Measurements from ENCODE around the gene CHD1. TPM values are rescaled to one million over a fixed set of nuclear protein-coding genes. Genes with fewer than 3 reads are reported as not detected.

CHD1 gene
- total RNA-seq, 4 donors from 2014 or later = 45.6 to 95.7 (median 53.0) TPM

DNA sequence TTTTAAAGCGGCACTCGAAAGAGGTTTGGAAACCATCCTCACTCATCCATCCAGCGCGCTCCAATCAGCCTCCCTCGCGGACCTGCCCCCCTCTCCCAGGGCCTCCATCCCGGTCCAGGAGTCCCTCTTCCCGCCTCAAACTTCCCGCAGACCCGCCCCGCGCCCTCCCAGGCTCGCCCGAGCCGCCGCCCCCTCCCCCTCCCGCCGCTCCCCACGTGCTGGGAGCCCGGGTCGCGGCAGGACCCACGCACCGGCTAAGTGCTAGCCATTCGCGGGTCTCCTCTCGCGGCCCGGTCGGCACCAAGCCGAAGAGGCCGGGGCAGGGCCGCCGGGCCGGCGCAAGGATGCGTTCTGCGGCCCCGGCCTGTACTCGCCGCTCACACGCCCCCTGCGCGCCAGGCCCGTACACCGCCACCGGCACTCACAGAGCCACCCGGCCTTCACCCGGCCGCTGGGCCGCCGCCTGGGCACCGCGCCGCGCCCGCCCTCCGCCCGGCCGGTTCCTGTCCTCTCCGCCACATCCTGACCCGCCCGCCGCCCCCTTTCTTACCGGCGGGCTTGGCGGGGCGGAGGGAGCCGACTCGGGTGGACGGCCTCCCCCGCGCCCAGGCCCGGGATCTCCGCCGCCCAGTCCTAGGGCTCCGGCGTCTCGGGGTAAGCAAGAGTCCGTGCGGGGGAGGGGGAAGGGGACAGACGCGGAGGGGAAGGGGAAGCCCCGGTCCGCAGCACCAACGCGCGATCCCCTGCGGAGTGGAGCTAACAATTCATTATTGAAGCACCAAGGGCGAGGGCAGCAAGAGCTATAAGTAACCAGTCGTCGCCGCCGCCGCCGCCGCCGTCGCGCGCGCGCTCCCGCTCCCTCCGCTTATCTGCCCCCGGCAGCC, 576 bp downstream of the CHD1 start:
- in situ Hi-C loops (cut with MboI; ENCODE audit: low pct_ligation_motif_present in 1 of 4, low pct_unique_long_range_greater_than_20kb in 1 of 4, low sequenced_read_pairs in 3 of 4) = no loop called here

DNA sequence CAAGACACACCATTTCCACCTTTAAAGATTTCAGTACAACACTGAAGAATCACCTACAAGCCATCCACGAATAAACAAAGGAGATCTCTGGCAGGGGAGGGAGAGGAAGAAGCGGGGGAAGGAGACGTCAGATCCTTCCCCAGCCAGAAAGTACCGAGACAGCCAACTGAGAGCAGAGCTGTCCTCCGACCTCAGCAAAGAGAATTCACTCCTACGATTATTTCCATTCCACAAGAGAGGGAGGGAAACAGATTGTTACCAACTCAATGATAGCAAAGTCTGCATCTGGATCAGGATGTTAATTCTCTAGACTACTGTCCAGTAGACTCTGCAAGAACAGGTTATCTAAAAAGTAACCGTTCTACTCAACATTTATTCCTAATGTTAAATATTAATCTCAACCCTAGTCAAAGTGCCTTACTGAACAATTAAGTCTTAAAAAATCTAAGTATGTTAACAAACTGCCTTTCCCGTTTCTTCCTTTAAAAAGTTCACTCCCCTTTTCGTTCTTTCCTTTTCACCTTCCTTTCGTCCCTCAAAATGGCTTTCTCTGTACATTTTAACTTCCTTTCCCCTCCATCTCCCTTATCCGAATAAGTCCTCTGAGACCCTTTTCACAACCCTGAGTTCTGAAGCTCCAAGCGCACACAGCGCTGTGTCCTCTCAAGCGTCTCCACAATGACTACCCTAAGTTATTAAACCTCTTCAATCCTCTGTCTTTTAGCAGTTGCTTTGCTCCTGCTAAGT, 1.4 kb downstream of the CHD1 start:
- WGBS, 2 donors (ENCODE audit: low coverage in 1 of 2) = 1% methylated on average over 13 to 14 of the region's 14 CpGs

More for the DNA sequence above, 576 bp downstream of the CHD1 start:
- WGBS, 2 donors (ENCODE audit: low coverage in 1 of 2) = 1% methylated on average over 89 of the region's 106 CpGs; no CpG with 5 or more reads in 1 of the 2 donors
- intact Hi-C loops (cut with DNase I; ENCODE audit: low total_unique reads) = no loop called here
- Histone ChIP-seq H3K4me3 (peak overlapping the region; percentile 79 to 97 (median 84)), H3K4me1 (peaks cover 15 to 50% (median 26%) of the 10 kb centered on the region in 4 donors), H3K27me3 (no peaks in the 10 kb centered on the region), H3K36me3 (peaks cover 0 to 21% (median 5%) of the 10 kb centered on the region in 4 donors), H3K9me3 (no peaks in the 10 kb centered on the region), H3K27ac (peak overlapping the region; percentile 96 to 99 (median 99))
- TF ChIP-seq POLR2A (IDR thresholded peaks at IDR 0.05) = no peak
- no peak for TF ChIP-seq POLR2AphosphoS5 (IDR thresholded peaks at IDR 0.05)
- TF ChIP-seq CTCF (IDR thresholded peaks at IDR 0.05) = no peak
- TF ChIP-seq EP300 (IDR thresholded peaks at IDR 0.05; ENCODE audit: low read depth) = no peak
- peak; percentile 71 for DNase-seq

GRCh38 chr5:98923966-98924365, 4.8 kb downstream of the CHD1 start:
- Histone ChIP-seq H3K9me3 (no peaks in the 10 kb centered on the region), H3K27ac (no peak overlapping the region), H3K27me3 (no peaks in the 10 kb centered on the region), H3K36me3 (peaks cover 0 to 45% (median 11%) of the 10 kb centered on the region in 4 donors), H3K4me1 (peaks cover 8 to 34% (median 15%) of the 10 kb centered on the region in 4 donors), H3K4me3 (no peak overlapping the region)
- intact Hi-C loops (cut with DNase I; ENCODE audit: low total_unique reads) = no loop called here
- TF ChIP-seq CTCF (IDR thresholded peaks at IDR 0.05) (no peak), POLR2AphosphoS5 (IDR thresholded peaks at IDR 0.05) (no peak), POLR2A (IDR thresholded peaks at IDR 0.05) (no peak), EP300 (IDR thresholded peaks at IDR 0.05; ENCODE audit: low read depth) (no peak)
- no peak for DNase-seq
- 67 to 82% methylated on average over 1 to 3 of the region's 3 CpGs for WGBS, 2 donors (ENCODE audit: low coverage in 1 of 2)
- in situ Hi-C loops (cut with MboI; ENCODE audit: low pct_ligation_motif_present in 1 of 4, low pct_unique_long_range_greater_than_20kb in 1 of 4, low sequenced_read_pairs in 3 of 4) = no loop called here

More for the DNA sequence above, 1.4 kb downstream of the CHD1 start:
- H3K9me3 ChIP-seq = no peaks in the 10 kb centered on the region
- in situ Hi-C loops (cut with MboI; ENCODE audit: low pct_ligation_motif_present in 1 of 4, low pct_unique_long_range_greater_than_20kb in 1 of 4, low sequenced_read_pairs in 3 of 4) = no loop called here
- TF ChIP-seq POLR2AphosphoS5 (IDR thresholded peaks at IDR 0.05) (peak; percentile 83 to 89 (median 84)), CTCF (IDR thresholded peaks at IDR 0.05) (no peak), POLR2A (IDR thresholded peaks at IDR 0.05) (peak; percentile 66), EP300 (IDR thresholded peaks at IDR 0.05; ENCODE audit: low read depth) (no peak)
- peak overlapping the region; percentile 96 to 99 (median 99) for H3K27ac ChIP-seq
- H3K4me1 ChIP-seq = peaks cover 15 to 43% (median 26%) of the 10 kb centered on the region in 4 donors
- H3K36me3 ChIP-seq = peaks cover 0 to 29% (median 7%) of the 10 kb centered on the region in 4 donors
- intact Hi-C loops (cut with DNase I; ENCODE audit: low total_unique reads) = no loop called here
- no peaks in the 10 kb centered on the region for H3K27me3 ChIP-seq
- H3K4me3 ChIP-seq = peak overlapping the region; percentile 79 to 97 (median 84)
- DNase-seq = peak; percentile 59

Data from transverse colon (tissue), 4 donors.